ENCODE measurements around the gene GMEB2. TPM values are rescaled to one million over a fixed set of nuclear protein-coding genes. Genes with fewer than 3 reads are reported as not detected.

Gene GMEB2
- total RNA-seq, 2 donors from 2014 or later, result 11.5 to 12.3 TPM

DNA sequence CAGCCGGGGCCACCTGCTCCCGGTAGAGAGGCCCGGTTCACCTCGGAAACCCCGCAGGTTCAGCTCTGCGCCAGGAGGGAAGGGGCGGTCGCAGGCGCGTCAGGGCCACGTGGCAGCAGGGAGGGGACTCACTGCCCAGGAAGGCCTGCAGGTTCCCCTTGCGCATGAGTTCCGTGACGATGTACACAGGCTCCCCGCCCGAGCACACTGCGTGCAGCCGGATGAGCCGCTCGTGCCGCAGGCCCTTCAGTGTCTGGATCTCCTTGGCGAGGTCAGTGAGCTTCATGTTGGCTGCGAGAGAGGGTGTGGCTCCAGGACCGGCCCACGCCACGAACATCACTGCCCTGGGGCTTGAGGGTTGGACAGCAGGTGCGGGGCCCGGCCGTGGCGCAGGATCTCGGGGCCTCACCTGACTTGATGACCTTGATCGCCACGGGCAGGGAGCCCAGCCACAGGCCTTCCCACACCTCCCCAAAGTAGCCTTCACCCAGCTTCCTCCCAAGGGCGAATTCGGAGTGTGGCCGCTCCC lies 84.8 kb downstream of the GMEB2 start:
- no peaks in the 10 kb centered on the region for H3K9me3 Mint-ChIP-seq

DNA sequence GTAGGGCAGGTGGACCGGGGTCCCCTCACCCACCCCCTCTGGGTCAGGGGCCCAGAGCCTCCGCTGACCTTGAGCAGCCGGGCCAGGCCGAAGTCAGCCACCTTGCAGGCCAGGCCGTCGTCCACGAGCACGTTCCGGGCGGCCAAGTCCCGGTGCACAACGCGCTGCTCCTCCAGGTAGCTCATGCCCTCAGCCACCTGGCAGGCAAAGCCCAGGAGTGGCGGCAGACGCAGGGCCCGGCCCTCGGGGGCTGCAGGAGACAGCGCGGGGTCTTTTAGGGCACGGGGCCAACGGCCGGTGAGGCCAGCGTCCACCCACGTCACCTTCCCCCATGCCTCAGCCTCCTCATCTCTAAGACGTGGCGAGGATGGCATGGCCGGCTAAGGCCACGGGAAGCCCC lies 85.5 kb downstream of the GMEB2 start:
- WGBS, 2 experiments (ENCODE audit: insufficient coverage in 1 of 2, insufficient read length in 1 of 2), result 91 to 98% methylated on average over 14 to 28 of the region's 28 CpGs
- H3K4me3 Mint-ChIP-seq, result no peak overlapping the region
- no peak overlapping the region for H3K27ac ChIP-seq (ENCODE audit: low read depth, low read length)
- TF ChIP-seq, protein P1, sequence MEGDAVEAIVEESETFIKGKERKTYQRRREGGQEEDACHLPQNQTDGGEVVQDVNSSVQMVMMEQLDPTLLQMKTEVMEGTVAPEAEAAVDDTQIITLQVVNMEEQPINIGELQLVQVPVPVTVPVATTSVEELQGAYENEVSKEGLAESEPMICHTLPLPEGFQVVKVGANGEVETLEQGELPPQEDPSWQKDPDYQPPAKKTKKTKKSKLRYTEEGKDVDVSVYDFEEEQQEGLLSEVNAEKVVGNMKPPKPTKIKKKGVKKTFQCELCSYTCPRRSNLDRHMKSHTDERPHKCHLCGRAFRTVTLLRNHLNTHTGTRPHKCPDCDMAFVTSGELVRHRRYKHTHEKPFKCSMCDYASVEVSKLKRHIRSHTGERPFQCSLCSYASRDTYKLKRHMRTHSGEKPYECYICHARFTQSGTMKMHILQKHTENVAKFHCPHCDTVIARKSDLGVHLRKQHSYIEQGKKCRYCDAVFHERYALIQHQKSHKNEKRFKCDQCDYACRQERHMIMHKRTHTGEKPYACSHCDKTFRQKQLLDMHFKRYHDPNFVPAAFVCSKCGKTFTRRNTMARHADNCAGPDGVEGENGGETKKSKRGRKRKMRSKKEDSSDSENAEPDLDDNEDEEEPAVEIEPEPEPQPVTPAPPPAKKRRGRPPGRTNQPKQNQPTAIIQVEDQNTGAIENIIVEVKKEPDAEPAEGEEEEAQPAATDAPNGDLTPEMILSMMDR (conservative IDR thresholded peaks at IDR 0.05), result no peak
- DNase-seq, result no peak
- H3K27me3 ChIP-seq (ENCODE audit: control insufficient read depth, insufficient read depth, low read length, poor library complexity, severe bottlenecking), result no peaks in the 10 kb centered on the region
- H3K27me3 Mint-ChIP-seq (ENCODE audit: insufficient read depth), result no peaks in the 10 kb centered on the region
- H3K4me1 Mint-ChIP-seq, result peaks cover 7% of the 10 kb centered on the region
- H3K36me3 ChIP-seq (ENCODE audit: control insufficient read depth, insufficient read depth, low read length), result no peaks in the 10 kb centered on the region
- H3K27ac Mint-ChIP-seq, result no peak overlapping the region
- H3K9me3 ChIP-seq (ENCODE audit: control insufficient read depth, low read length), result no peaks in the 10 kb centered on the region
- no peaks in the 10 kb centered on the region for H3K9me3 Mint-ChIP-seq
- H3K36me3 Mint-ChIP-seq (ENCODE audit: low read depth), result no peaks in the 10 kb centered on the region
- H3K4me1 ChIP-seq (ENCODE audit: control insufficient read depth, insufficient read depth, low read length), result no peaks in the 10 kb centered on the region
- no peak overlapping the region for H3K4me3 ChIP-seq (ENCODE audit: low read length)
- no peak overlapping the region for H3K9ac ChIP-seq (ENCODE audit: extremely low read depth, low read length, poor library complexity, severe bottlenecking)

More for the DNA sequence above, 84.8 kb downstream of the GMEB2 start:
- Mint-ChIP-seq H3K4me1 (peaks cover 7% of the 10 kb centered on the region), H3K27me3 (ENCODE audit: insufficient read depth) (no peaks in the 10 kb centered on the region), H3K36me3 (ENCODE audit: low read depth) (no peaks in the 10 kb centered on the region), H3K27ac (no peak overlapping the region), H3K4me3 (no peak overlapping the region)
- Histone ChIP-seq H3K9ac (ENCODE audit: extremely low read depth, low read length, poor library complexity, severe bottlenecking) (no peak overlapping the region), H3K9me3 (ENCODE audit: control insufficient read depth, low read length) (no peaks in the 10 kb centered on the region), H3K4me1 (ENCODE audit: control insufficient read depth, insufficient read depth, low read length) (no peaks in the 10 kb centered on the region), H3K4me3 (ENCODE audit: low read length) (no peak overlapping the region), H3K27ac (ENCODE audit: low read depth, low read length) (no peak overlapping the region), H3K27me3 (ENCODE audit: control insufficient read depth, insufficient read depth, low read length, poor library complexity, severe bottlenecking) (no peaks in the 10 kb centered on the region), H3K36me3 (ENCODE audit: control insufficient read depth, insufficient read depth, low read length) (no peaks in the 10 kb centered on the region)
- 88 to 93% methylated on average over 31 to 36 of the region's 36 CpGs for WGBS, 2 experiments (ENCODE audit: insufficient coverage in 1 of 2, insufficient read length in 1 of 2)
- DNase-seq, result no peak
- TF ChIP-seq, protein P1 (conservative IDR thresholded peaks at IDR 0.05), result no peak

DNA sequence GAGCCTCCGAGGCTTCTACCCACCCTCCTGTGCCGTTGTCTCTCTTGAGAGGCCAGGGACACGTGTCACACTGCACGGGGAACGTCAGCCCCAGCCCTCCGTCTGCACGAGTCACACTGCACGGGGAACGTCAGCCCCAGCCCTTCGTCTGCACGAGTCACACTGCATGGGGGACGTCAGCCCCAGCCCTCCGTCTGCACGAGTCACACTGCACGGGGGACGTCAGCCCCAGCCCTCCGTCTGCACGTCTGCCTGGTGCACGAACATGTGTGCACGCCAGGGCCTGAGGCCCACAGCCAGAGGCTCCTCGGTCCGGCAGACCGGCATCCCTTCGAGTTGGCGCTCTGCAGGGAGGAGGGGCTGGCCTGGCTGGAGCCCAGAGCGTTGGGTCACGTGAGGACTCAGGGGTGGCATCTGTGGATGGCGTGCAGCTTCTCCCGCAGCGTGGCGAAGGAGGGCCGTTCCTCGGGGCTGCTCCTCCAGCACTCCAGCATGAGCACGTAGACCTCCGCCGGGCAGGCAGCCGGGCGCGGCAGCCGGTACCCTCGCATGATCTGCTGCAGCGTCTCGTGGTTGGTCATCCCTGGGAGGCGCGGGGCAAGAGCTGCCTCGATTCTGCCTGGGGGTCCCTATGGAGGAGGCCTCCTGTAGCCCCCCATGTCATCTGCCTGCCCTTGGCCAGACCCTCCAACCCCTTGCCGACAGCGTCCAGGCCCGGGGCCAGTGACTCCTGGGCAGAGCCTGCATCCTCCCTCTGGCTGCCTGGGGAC lies 86.3 kb downstream of the GMEB2 start:
- H3K9ac ChIP-seq (ENCODE audit: extremely low read depth, low read length, poor library complexity, severe bottlenecking), result no peak overlapping the region
- no peaks in the 10 kb centered on the region for H3K36me3 ChIP-seq (ENCODE audit: control insufficient read depth, insufficient read depth, low read length)
- H3K9me3 ChIP-seq (ENCODE audit: control insufficient read depth, low read length), result no peaks in the 10 kb centered on the region
- Mint-ChIP-seq H3K9me3 (no peaks in the 10 kb centered on the region), H3K36me3 (ENCODE audit: low read depth) (no peaks in the 10 kb centered on the region), H3K4me3 (no peak overlapping the region), H3K27ac (no peak overlapping the region), H3K4me1 (peaks cover 5% of the 10 kb centered on the region), H3K27me3 (ENCODE audit: insufficient read depth) (no peaks in the 10 kb centered on the region)
- H3K27me3 ChIP-seq (ENCODE audit: control insufficient read depth, insufficient read depth, low read length, poor library complexity, severe bottlenecking), result no peaks in the 10 kb centered on the region
- DNase-seq, result no peak
- no peaks in the 10 kb centered on the region for H3K4me1 ChIP-seq (ENCODE audit: control insufficient read depth, insufficient read depth, low read length)
- no peak overlapping the region for H3K4me3 ChIP-seq (ENCODE audit: low read length)
- TF ChIP-seq, protein P1 (conservative IDR thresholded peaks at IDR 0.05), result no peak
- WGBS, 2 experiments (ENCODE audit: insufficient coverage in 1 of 2, insufficient read length in 1 of 2), result 88 to 91% methylated on average over 38 to 49 of the region's 49 CpGs
- no peak overlapping the region for H3K27ac ChIP-seq (ENCODE audit: low read depth, low read length)
